ENCODE data around the gene CHIC2. TPM values are rescaled to one million over a fixed set of nuclear protein-coding genes. Genes with fewer than 3 reads are reported as not detected.

The CHIC2 gene
- total RNA-seq, 4 donors from 2014 or later = 25.2 to 65.2 (median 41.4) TPM

GRCh38 chr4:54102531-54103106 lies 38.2 kb upstream of the CHIC2 start:
- ATAC-seq (ENCODE audit: low FRiP score) (no peak), DNase-seq (ENCODE audit: low spot score) (no peak)
- no peak for TF ChIP-seq CTCF (IDR thresholded peaks at IDR 0.05)

GRCh38 chr4:54101190-54102041 lies 37.0 kb upstream of the CHIC2 start:
- no peak for DNase-seq (ENCODE audit: low spot score)
- TF ChIP-seq CTCF (IDR thresholded peaks at IDR 0.05) = no peak
- no peak for ATAC-seq (ENCODE audit: low FRiP score)

- no peak for TF ChIP-seq CTCF (IDR thresholded peaks at IDR 0.05)
- DNase-seq (ENCODE audit: low spot score) (no peak), ATAC-seq (ENCODE audit: low FRiP score) (no peak)
These were observed 36.3 kb upstream of the CHIC2 start for GRCh38 chr4:54100595-54101189.

- DNase-seq (ENCODE audit: low spot score) (no peak), ATAC-seq (ENCODE audit: low FRiP score) (peak; percentile 38)
- no peak for TF ChIP-seq CTCF (IDR thresholded peaks at IDR 0.05)
These were observed 35.6 kb upstream of the CHIC2 start, which contains the start of gene GSX2 for GRCh38 chr4:54099748-54100574. Gene GSX2 (plus strand): TSS chr4:54100163. CDS start chr4:54100345, 182 bp downstream.

- no peak for TF ChIP-seq CTCF (IDR thresholded peaks at IDR 0.05)
- ATAC-seq (ENCODE audit: low FRiP score) (no peak), DNase-seq (ENCODE audit: low spot score) (no peak)
These were observed 34.9 kb upstream of the CHIC2 start for GRCh38 chr4:54099287-54099747.

GRCh38 chr4:54098375-54098774 lies 34.0 kb upstream of the CHIC2 start:
- TF ChIP-seq CTCF (IDR thresholded peaks at IDR 0.05) = no peak
- DNase-seq (ENCODE audit: low spot score) = no peak
- no peak for ATAC-seq (ENCODE audit: low FRiP score)

Measured in omental fat pad (tissue), 4 donors.